Heart left ventricle (tissue), 13 donors: Measurements from ENCODE around the gene DOCK3.

Source experiments
- POLR2A ChIP-seq, 2 donors: fragments of 450-650 bp; IDR thresholded peaks; one replicate each; pipeline ENCODE4 v1.6.1; 2017; ENCODE audit warnings: antibody characterized with exemption in 2 of 2, mild to moderate bottlenecking in 2 of 2, moderate library complexity in 2 of 2
- TF ChIP-seq, protein P1 (sequence below), 12 donors: fragments of 200-600 bp; sonication (generic) in 4 of 12; IDR thresholded peaks; one replicate each; pipeline versions ENCODE4 v1.5.0 to v1.8.0; 2018 to 2022; ENCODE audit warnings: antibody characterized with exemption in 12 of 12, mild to moderate bottlenecking in 5 of 12
- donor health status: ischemic (EF 13 %, LVEDD 7.1; RV severe dilation, severe dysfunction).
- donor health status: DM: no; HTN: yes; CAD: no.
- donor health status: DM: no; HTN: no; CAD: no.
- donor health status: ischemic (EF 25% LVEDD 6.9; RV normal size, moderate dysfunction).
- donor health status: ischemic (EF 25% LVEDD 5.7; RV mildly dilated, moderate dysfunction).
- donor health status: ischemic (EF 35%, LVEDD 5.7; RV mildly dilated, moderate dysfunction).
- donor health status: nonischemic (EF 11% LVEDD 7.7; RV severe dilation, severe dysfunction).
- donor health status: DM: yes; HTN: yes; CAD: no.
- donor health status: PGD.
- donor health status: ischemic (EF 29% LVEDD 5.4; RV normal size, mild dysfunction).
- donor health status: nonischemic (EF 23%, LVEDD 6.1; RV moderate dilation, normal function).

GRCh38 chr3:50890688-50891344 is 216.1 kb downstream of the DOCK3 start:
- TF ChIP-seq, protein P1, sequence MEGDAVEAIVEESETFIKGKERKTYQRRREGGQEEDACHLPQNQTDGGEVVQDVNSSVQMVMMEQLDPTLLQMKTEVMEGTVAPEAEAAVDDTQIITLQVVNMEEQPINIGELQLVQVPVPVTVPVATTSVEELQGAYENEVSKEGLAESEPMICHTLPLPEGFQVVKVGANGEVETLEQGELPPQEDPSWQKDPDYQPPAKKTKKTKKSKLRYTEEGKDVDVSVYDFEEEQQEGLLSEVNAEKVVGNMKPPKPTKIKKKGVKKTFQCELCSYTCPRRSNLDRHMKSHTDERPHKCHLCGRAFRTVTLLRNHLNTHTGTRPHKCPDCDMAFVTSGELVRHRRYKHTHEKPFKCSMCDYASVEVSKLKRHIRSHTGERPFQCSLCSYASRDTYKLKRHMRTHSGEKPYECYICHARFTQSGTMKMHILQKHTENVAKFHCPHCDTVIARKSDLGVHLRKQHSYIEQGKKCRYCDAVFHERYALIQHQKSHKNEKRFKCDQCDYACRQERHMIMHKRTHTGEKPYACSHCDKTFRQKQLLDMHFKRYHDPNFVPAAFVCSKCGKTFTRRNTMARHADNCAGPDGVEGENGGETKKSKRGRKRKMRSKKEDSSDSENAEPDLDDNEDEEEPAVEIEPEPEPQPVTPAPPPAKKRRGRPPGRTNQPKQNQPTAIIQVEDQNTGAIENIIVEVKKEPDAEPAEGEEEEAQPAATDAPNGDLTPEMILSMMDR (IDR thresholded peaks at IDR 0.05): no peak
- TF ChIP-seq POLR2A (IDR thresholded peaks at IDR 0.05): no peak
